BLaER1 (cell line): ENCODE results near the gene ARL5C.
A peak's percentile ranks its signal among the peaks of the same experiment; 100 is the strongest.
"Not testable (repeated sequence)": the region's sequence is repeated elsewhere in the genome, so short reads cannot be mapped to it uniquely, and the experiment has no call there.

Experiments
- H3K27ac ChIP-seq: shearing (Covaris generic); formaldehyde crosslinking; 2 replicates; pipeline ENCODE4 v1.8.1; 2022
- H3K27me3 ChIP-seq: shearing (Covaris generic); formaldehyde crosslinking; 2 replicates; pipeline ENCODE4 v1.8.1; 2022
- H3K36me3 ChIP-seq: shearing (Covaris generic); formaldehyde crosslinking; 2 replicates; pipeline ENCODE4 v1.8.1; 2022
- H3K4me1 ChIP-seq: shearing (Covaris generic); formaldehyde crosslinking; 2 replicates; pipeline ENCODE4 v1.8.1; 2022
- H3K4me2 ChIP-seq: shearing (Covaris generic); formaldehyde crosslinking; 2 replicates; pipeline ENCODE4 v1.8.1; 2022
- H3K4me3 ChIP-seq: shearing (Covaris generic); formaldehyde crosslinking; 2 replicates; pipeline ENCODE4 v1.8.1; 2022
- H3K9ac ChIP-seq: shearing (Covaris generic); formaldehyde crosslinking; 2 replicates; pipeline ENCODE4 v1.8.1; 2022
- H3K9me3 ChIP-seq: shearing (Covaris generic); formaldehyde crosslinking; 2 replicates; pipeline ENCODE4 v1.8.1; 2022
- H4K20me1 ChIP-seq: shearing (Covaris generic); formaldehyde crosslinking; 2 replicates; pipeline ENCODE4 v1.8.1; 2022
- Cebpa-rat ChIP-seq: shearing (Covaris generic); IDR thresholded peaks from 2 replicates; pipeline ENCODE4 v1.8.1; 2022

The ARL5C gene

GRCh38 chr17:39134878-39135277 is 31.1 kb downstream of the ARL5C start:
- Histone ChIP-seq H4K20me1 (no peaks in the 10 kb centered on the region), H3K4me1 (peaks cover 19% of the 10 kb centered on the region; the same call in 1 of the 2 replicates), H3K27ac (no peak overlapping the region), H3K4me3 (no peak overlapping the region), H3K4me2 (peak overlapping the region; percentile 37), H3K9me3 (no peaks in the 10 kb centered on the region), H3K9ac (no peak overlapping the region), H3K27me3 (no peaks in the 10 kb centered on the region), H3K36me3 (no peaks in the 10 kb centered on the region)
- TF ChIP-seq Cebpa-rat, result no peak

DNA sequence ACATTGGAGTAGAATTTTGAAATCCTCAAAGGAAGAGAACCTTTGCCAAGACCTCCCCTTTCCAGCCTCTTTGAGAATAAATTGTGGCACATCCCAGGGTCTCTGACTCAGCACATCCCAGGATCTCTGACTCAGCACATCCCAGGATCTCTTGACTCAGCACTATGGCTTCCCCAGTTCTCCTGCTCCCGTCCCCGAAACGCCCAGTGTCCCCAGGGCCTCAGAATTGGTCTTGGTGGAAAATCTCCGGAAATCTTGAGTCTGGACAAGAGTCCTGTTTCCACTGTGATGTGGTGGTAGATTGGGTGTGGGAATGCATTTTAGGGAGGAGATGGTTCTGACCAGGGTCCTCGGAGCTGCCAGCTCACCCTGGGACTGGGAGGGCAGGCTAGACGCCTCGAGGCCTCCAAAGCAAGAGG is 33.8 kb downstream of the ARL5C start:
- H3K27me3 ChIP-seq, result no peaks in the 10 kb centered on the region
- no peak overlapping the region for H3K27ac ChIP-seq
- no peak overlapping the region for H3K4me3 ChIP-seq
- H4K20me1 ChIP-seq, result no peaks in the 10 kb centered on the region
- H3K9me3 ChIP-seq, result no peaks in the 10 kb centered on the region
- no peak overlapping the region for H3K9ac ChIP-seq
- TF ChIP-seq Cebpa-rat, result no peak
- no peak overlapping the region for H3K4me2 ChIP-seq
- H3K4me1 ChIP-seq, result peaks cover 9% of the 10 kb centered on the region; the same call in 1 of the 2 replicates
- H3K36me3 ChIP-seq, result no peaks in the 10 kb centered on the region

DNA sequence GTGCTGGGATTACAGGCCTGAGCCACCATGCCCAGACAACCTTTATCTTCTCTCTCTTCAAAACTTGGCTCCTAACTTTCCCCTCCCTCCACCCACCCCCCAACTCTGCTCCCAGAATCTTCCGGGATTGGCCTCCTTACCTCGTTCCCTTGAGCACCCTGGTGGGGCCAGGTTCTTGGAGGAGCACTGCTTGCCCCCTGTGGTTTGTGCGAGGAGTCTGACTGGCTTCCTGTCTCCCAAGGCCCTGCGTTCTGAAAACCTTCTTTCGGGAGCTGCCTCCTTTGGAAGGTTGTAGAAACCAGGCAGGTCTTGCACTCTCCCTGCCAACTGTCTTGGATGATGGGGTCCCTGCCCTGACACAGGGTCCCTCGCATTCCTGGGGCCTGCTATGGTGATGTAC is 34.3 kb downstream of the ARL5C start:
- H3K9me3 ChIP-seq, result no peaks in the 10 kb centered on the region
- H3K4me3 ChIP-seq, result no peak overlapping the region
- H3K4me1 ChIP-seq, result peaks cover 9% of the 10 kb centered on the region; the same call in 1 of the 2 replicates
- H4K20me1 ChIP-seq, result no peaks in the 10 kb centered on the region
- no peak overlapping the region for H3K4me2 ChIP-seq
- H3K9ac ChIP-seq, result no peak overlapping the region
- H3K27me3 ChIP-seq, result no peaks in the 10 kb centered on the region
- H3K27ac ChIP-seq, result no peak overlapping the region
- TF ChIP-seq Cebpa-rat, result no peak
- H3K36me3 ChIP-seq, result no peaks in the 10 kb centered on the region

GRCh38 chr17:39130205-39130604 is 35.8 kb downstream of the ARL5C start:
- H3K27ac ChIP-seq, result no peak overlapping the region
- no peak overlapping the region for H3K9ac ChIP-seq
- H3K4me3 ChIP-seq, result no peak overlapping the region
- TF ChIP-seq Cebpa-rat, result no peak
- H4K20me1 ChIP-seq, result no peaks in the 10 kb centered on the region
- no peak overlapping the region for H3K4me2 ChIP-seq
- no peaks in the 10 kb centered on the region for H3K27me3 ChIP-seq
- no peaks in the 10 kb centered on the region for H3K36me3 ChIP-seq
- H3K9me3 ChIP-seq, result no peaks in the 10 kb centered on the region
- H3K4me1 ChIP-seq, result peaks cover 9% of the 10 kb centered on the region; the same call in 1 of the 2 replicates

DNA sequence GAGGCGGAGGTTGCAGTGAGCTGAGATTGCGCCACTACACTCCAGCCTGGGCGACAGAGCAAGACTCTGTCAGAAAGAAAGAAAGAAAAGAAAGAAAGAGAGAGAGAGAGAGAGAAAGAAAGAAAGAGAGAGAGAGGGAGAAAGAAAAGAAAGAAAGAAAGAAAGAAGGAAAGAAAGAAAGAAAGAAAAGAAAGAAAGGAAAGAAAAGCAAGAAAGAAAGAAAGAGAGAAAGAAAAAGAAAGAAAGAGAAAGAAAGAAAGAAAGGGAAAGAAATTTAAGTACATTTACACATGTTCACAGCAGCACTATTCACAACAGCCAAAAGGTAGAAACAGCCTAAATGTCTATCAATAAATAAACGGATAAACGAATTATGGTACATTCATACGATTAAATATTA is 36.4 kb downstream of the ARL5C start:
- not testable (repeated sequence) for H3K9ac ChIP-seq, H3K4me2 ChIP-seq, H3K27me3 ChIP-seq, H4K20me1 ChIP-seq, H3K36me3 ChIP-seq, H3K4me1 ChIP-seq, H3K27ac ChIP-seq, H3K4me3 ChIP-seq, H3K9me3 ChIP-seq

DNA sequence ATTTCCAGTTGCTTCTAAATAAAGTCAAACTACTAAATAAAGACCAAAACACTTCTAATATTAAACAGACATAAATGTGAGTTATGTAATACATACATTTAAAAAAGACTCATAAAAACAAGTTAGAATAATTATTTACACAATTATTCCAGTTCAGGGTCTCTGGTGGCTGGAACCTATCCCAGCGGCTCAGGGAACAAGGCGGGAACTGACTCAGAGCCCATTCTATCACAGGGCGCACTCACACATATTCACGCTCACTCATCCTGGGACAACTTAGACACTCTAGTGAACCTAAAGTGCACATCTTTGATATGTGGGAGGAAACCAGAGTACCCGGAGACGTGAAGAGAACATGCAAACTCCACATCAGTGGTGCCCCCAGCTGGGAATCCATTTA is 39.5 kb downstream of the ARL5C start:
- no peak for TF ChIP-seq Cebpa-rat
- no peaks in the 10 kb centered on the region for H4K20me1 ChIP-seq
- no peaks in the 10 kb centered on the region for H3K36me3 ChIP-seq
- H3K4me1 ChIP-seq, result no peaks in the 10 kb centered on the region
- H3K4me2 ChIP-seq, result no peak overlapping the region
- no peaks in the 10 kb centered on the region for H3K27me3 ChIP-seq
- no peak overlapping the region for H3K9ac ChIP-seq
- no peak overlapping the region for H3K27ac ChIP-seq
- no peak overlapping the region for H3K4me3 ChIP-seq
- H3K9me3 ChIP-seq, result no peaks in the 10 kb centered on the region

DNA sequence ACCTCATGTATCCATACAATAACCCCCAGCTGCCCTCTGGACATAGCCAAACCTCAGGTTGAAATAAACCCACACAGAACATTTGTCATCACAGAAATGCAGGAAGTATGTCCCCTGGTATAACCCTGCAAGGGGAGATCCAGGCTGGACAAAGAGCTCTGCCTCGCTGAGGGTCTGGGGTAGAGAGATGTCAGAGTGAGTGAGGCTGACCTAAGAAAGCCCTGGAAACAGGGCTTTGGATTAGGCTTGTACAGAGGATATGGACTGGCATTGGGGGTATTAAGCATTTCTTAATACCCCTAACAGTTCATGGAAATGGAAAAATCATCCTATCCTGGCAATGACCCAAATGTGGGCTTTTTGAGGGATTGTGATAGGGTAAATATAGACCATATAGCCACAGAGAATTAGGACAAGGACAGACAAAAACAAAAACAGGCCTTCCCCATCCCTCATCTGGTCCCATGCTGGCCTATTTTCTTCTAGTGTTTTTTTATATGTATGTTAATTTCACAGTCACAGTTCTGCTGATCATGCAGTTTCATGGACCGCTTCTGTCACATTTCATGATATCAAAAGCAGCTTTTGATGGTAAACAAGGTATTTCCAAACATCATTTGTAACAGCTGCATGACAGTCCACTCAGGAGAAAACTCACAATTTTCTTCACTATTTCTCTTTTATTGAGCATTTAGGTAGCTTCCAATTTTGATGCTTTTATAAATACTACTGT is 40.7 kb downstream of the ARL5C start:
- Histone ChIP-seq H4K20me1 (no peaks in the 10 kb centered on the region), H3K4me1 (no peaks in the 10 kb centered on the region), H3K4me3 (no peak overlapping the region), H3K36me3 (no peaks in the 10 kb centered on the region), H3K27me3 (no peaks in the 10 kb centered on the region), H3K27ac (no peak overlapping the region), H3K9ac (no peak overlapping the region), H3K9me3 (no peaks in the 10 kb centered on the region), H3K4me2 (no peak overlapping the region)
- TF ChIP-seq Cebpa-rat, result no peak

DNA sequence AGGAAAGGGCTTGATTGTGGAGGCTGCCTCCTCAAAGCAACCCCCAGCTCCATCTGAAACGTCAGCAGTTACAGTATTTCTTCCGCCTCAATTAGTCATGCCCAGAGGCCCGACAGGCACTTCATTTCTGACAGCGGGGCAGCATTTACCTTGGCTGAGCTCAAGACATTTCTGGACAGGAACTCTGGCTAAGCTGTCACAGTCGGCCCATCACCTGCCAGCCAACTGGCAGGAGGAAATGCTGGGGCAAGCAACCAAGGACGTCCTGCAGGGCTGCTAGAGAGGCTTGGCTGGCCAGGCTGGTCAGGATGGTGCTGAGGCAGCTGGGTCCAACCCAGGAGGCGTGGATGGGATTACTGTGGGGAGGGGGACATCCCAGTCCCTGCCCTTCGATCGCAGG is 42.3 kb downstream of the ARL5C start:
- Histone ChIP-seq H3K4me2 (no peak overlapping the region), H3K4me3 (no peak overlapping the region), H3K4me1 (peaks cover 15% of the 10 kb centered on the region), H3K36me3 (no peaks in the 10 kb centered on the region), H3K27ac (no peak overlapping the region), H3K9ac (no peak overlapping the region), H4K20me1 (no peaks in the 10 kb centered on the region), H3K9me3 (no peaks in the 10 kb centered on the region), H3K27me3 (no peaks in the 10 kb centered on the region)
- TF ChIP-seq Cebpa-rat, result no peak

DNA sequence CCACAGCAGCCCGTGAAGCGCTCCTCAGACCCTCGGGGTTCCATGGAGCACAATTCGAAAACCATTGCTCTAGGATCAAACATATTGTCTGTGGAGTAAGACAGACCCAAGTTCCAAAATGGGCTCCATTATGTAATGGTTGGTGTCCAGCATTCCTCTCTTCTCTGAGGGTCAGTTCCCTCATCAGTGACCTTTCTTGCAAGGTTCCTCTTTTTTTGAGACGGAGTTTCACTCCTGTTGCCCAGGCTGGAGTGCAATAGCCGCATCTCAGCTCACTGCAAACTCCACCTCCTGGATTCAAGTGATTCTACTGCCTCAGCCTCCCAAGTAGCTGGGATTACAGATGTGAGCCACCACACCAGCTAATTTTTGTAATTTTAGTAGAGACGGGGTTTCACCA is 43.0 kb downstream of the ARL5C start:
- Histone ChIP-seq H3K4me1 (peaks cover 21% of the 10 kb centered on the region), H3K9ac (no peak overlapping the region), H3K9me3 (no peaks in the 10 kb centered on the region), H3K4me3 (no peak overlapping the region), H3K4me2 (no peak overlapping the region), H4K20me1 (no peaks in the 10 kb centered on the region), H3K27me3 (no peaks in the 10 kb centered on the region), H3K27ac (no peak overlapping the region), H3K36me3 (no peaks in the 10 kb centered on the region)
- TF ChIP-seq Cebpa-rat, result no peak

GRCh38 chr17:39121919-39122318 is 44.0 kb downstream of the ARL5C start:
- H3K9ac ChIP-seq, H3K4me2 ChIP-seq, H3K9me3 ChIP-seq, H4K20me1 ChIP-seq, H3K27me3 ChIP-seq, H3K4me3 ChIP-seq, H3K27ac ChIP-seq, H3K36me3 ChIP-seq: not testable (repeated sequence)
- H3K4me1 ChIP-seq, result peaks cover 28% of the 10 kb centered on the region
